Measurements from ENCODE around the gene MFSD11. TPM values are rescaled to one million over a fixed set of nuclear protein-coding genes. Genes with fewer than 3 reads are reported as not detected.
"Not testable (repeated sequence)": the region's sequence is repeated elsewhere in the genome, so short reads cannot be mapped to it uniquely, and the experiment has no call there.

The MFSD11 gene
- total RNA-seq, 1 experiment from 2014 or later: 16.6 TPM

GRCh38 chr17:76727745-76728456, 10.0 kb upstream of the MFSD11 start:
- no TSS peak for BruUV-seq (replicated peaks)
- ATAC-seq: no peak
- H3K27me3 ChIP-seq (ENCODE audit: low read length): no peaks in the 10 kb centered on the region

DNA sequence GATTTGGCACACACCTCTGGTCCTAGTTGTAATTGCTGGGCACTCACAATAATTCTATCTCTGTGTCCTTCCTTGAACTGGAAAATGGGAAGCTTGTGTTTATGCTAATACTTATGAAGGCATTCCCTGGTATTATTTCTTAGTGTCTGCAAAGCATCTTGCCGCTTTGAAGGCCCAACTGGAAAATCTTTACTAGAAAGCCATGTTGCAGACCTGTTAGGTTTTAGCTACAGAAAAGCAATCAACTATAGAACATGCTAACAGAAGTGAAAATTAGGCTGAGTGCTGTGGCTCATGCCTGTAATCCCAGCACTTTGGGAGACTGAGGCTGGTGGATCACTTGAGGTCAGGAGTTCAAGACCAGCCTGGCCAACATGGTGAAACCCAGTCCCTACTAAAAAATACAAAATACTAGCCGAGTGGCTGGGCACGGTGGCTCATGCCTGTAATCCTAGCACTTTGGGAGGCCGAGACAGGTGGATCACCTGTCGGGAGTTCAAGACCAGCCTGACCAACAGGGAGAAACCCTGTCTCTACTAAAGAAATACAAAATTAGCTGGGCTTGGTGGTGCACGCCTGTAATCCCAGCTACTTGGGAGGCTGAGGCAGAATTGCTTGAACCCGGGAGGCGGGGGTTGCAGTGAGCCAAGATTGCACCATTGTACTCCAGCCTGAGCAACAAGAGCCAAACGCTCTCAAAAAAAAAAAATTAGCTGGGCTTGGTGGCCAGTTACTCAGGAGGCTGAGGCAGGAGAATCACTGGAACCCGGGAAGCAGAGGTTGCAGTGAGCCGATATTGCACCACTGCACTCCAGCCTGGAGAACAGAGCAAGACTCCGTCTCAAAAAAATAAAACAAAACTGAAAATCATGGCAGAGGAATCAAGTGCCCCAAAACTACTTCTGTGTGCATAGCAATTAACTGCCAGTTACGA, 5.9 kb upstream of the MFSD11 start:
- H3K27me3 ChIP-seq (ENCODE audit: low read length); BruUV-seq (replicated peaks); H3K27ac ChIP-seq (ENCODE audit: low read length); H3K4me3 ChIP-seq (ENCODE audit: low read length); H3K4me2 ChIP-seq (ENCODE audit: low read length); H3K9me2 ChIP-seq (replicated peaks; ENCODE audit: low read length); CTCF ChIA-PET; ATAC-seq; H2AFZ ChIP-seq (ENCODE audit: low read length); DNase-seq; H3K9me3 ChIP-seq (ENCODE audit: low read length); H3K9ac ChIP-seq (ENCODE audit: low read length); POLR2A ChIA-PET (ENCODE audit: unreplicated experiment): not testable (repeated sequence)
- peaks cover 49% of the 10 kb centered on the region for H3K36me3 ChIP-seq (ENCODE audit: low read depth, low read length)
- intact Hi-C loops (cut with micrococcal nuclease): loop anchor here (10.0 kb wide), 1 partner anchor 553 kb away; no protein-coding TSS in a partner anchor
- peaks cover 53% of the 10 kb centered on the region for H4K20me1 ChIP-seq (ENCODE audit: low read length)
- H3K79me2 ChIP-seq (ENCODE audit: low read length): peaks cover 92% of the 10 kb centered on the region
- peaks cover 27% of the 10 kb centered on the region for H3F3A ChIP-seq (ENCODE audit: low read length, unreplicated experiment)
- peaks cover 29% of the 10 kb centered on the region for H3K4me1 ChIP-seq (ENCODE audit: insufficient read depth, low read length)

More at GRCh38 chr17:76727745-76728456, 10.0 kb upstream of the MFSD11 start:
- DNase-seq: no peak
- no peak for TF ChIP-seq EZH2 (IDR thresholded peaks at IDR 0.05; ENCODE audit: low read length, unreplicated experiment)
- no peak for TF ChIP-seq EZH2phosphoT487 (IDR thresholded peaks at IDR 0.05; ENCODE audit: borderline replicate concordance, low read length)
- TF ChIP-seq CTCF (conservative IDR thresholded peaks at IDR 0.05; ENCODE audit: low read depth, low read length): no peak
- no peak overlapping the region for H2AFZ ChIP-seq (ENCODE audit: low read length)
- peaks cover 27% of the 10 kb centered on the region for H3K36me3 ChIP-seq (ENCODE audit: low read depth, low read length)
- H3K9ac ChIP-seq (ENCODE audit: low read length): peak overlapping the region; percentile 93
- intact Hi-C loops (cut with micrococcal nuclease): loop anchor here (1.0 kb wide), 1 partner anchor 7 kb away; no protein-coding TSS in a partner anchor
- H3F3A ChIP-seq (ENCODE audit: low read length, unreplicated experiment): peaks cover 4% of the 10 kb centered on the region
- no peaks in the 10 kb centered on the region for H3K9me2 ChIP-seq (replicated peaks; ENCODE audit: low read length)
- peaks cover 18% of the 10 kb centered on the region for H3K4me1 ChIP-seq (ENCODE audit: insufficient read depth, low read length)
- peak overlapping the region; percentile 85 for H3K4me3 ChIP-seq (ENCODE audit: low read length)
- ChIA-PET CTCF (interaction anchor here (0.6 to 1.2 kb wide), 7 partner anchors 39 to 418 kb away, joined by 3 to 12 read pairs (median 8); no protein-coding TSS in a partner anchor), POLR2A (ENCODE audit: unreplicated experiment) (interaction anchor here (0.6 kb wide), 2 partner anchors 10 to 19 kb away, joined by 5 to 12 read pairs; partner anchors contain the start of gene MFSD11)
- H3K27ac ChIP-seq (ENCODE audit: low read length): no peak overlapping the region
- H3K9me3 ChIP-seq (ENCODE audit: low read length): no peaks in the 10 kb centered on the region
- peak overlapping the region; percentile 95 for H3K4me2 ChIP-seq (ENCODE audit: low read length)
- H4K20me1 ChIP-seq (ENCODE audit: low read length): peaks cover 14% of the 10 kb centered on the region
- peaks cover 88% of the 10 kb centered on the region for H3K79me2 ChIP-seq (ENCODE audit: low read length)
